ENCODE measurements around the gene GAK. TPM values are rescaled to one million over a fixed set of nuclear protein-coding genes. Genes with fewer than 3 reads are reported as not detected.

The GAK gene
- total and polyA plus RNA-seq, 2 of the 4 experiments (the other 2 are of a cell fraction) = 45.1 to 133 TPM

- BruUV-seq (replicated peaks) = no TSS peak
- ChIA-PET CTCF (interaction anchor here (1.2 kb wide), 1 partner anchor 40 kb away, joined by 3 read pairs; no protein-coding TSS in a partner anchor), POLR2A (ENCODE audit: unreplicated experiment) (no interaction called here)
- peak overlapping the region; percentile 81 for H3K4ac ChIP-seq (ENCODE audit: low read depth, low read length)
- H3K79me1 ChIP-seq (ENCODE audit: low read depth in 1 of 2, low read length in 2 of 2) = peaks cover 9 to 53% of the 10 kb centered on the region in 2 experiments
- dilution Hi-C loops (cut with HindIII; ENCODE audit: low sequenced_read_pairs, unreplicated experiment) = no loop called here
- peak overlapping the region; percentile 75; the same call in 1 of the 2 replicates for H3K23ac ChIP-seq (ENCODE audit: low read depth, low read length)
- no peak overlapping the region for H2BK20ac ChIP-seq (ENCODE audit: low read depth, low read length)
- H2BK120ac ChIP-seq (ENCODE audit: low read depth, low read length) = no peak overlapping the region
- peak overlapping the region; percentile 73 for H3K4me2 ChIP-seq (ENCODE audit: low read depth, low read length)
- H4K5ac ChIP-seq (ENCODE audit: low read depth, low read length) = peak overlapping the region; percentile 6
- ATAC-seq (ENCODE audit: low read depth) (peak; percentile 5), DNase-seq (peak; percentile 84)
- H3K27me3 ChIP-seq (ENCODE audit: control insufficient read depth, insufficient read depth, low read length) = no peaks in the 10 kb centered on the region
- in situ Hi-C loops (cut with MboI; ENCODE audit: low sequenced_read_pairs) = no loop called here
- H3K36me3 ChIP-seq (ENCODE audit: control insufficient read depth, insufficient read depth, low read length) = 0 out of 2 replicates have a peak, but pooled peaks cover 1% of the 10 kb centered on the region
- H4K20me1 ChIP-seq (ENCODE audit: insufficient read depth, low read length) = peaks cover 45% of the 10 kb centered on the region
- peak overlapping the region; percentile 86 for H2AK9ac ChIP-seq (replicated peaks; ENCODE audit: low read depth, low read length, poor library complexity)
- H4K91ac ChIP-seq (ENCODE audit: insufficient read depth, low read depth, low read length) = peak overlapping the region; percentile 52; the same call in 1 of the 2 replicates
- 4% methylated on average over 8 of the region's 31 CpGs; no CpG with 5 or more reads in 1 of the 2 experiments for WGBS, 2 experiments (ENCODE audit: extremely low coverage in 2 of 2, insufficient read length in 1 of 2)
- no peaks in the 10 kb centered on the region for H3K9me3 ChIP-seq (ENCODE audit: control insufficient read depth, insufficient read depth, low read length)
- H3K27ac ChIP-seq (ENCODE audit: insufficient read depth, low read length) = peak overlapping the region; percentile 85
- intact Hi-C loops (cut with micrococcal nuclease) = loop anchor here (10.0 kb wide), 1 partner anchor 147 kb away; no protein-coding TSS in a partner anchor
- H2AK5ac ChIP-seq (ENCODE audit: low read depth, low read length) = peak overlapping the region; percentile 82
- H2BK5ac ChIP-seq (ENCODE audit: low read depth, low read length, poor library complexity, severe bottlenecking) = peak overlapping the region; percentile 86
- peaks cover 11% of the 10 kb centered on the region for H3K4me1 ChIP-seq (ENCODE audit: control insufficient read depth, insufficient read depth, low read length)
- peaks cover 22% of the 10 kb centered on the region for H3K9me1 ChIP-seq (ENCODE audit: insufficient read depth, low read length)
- peak overlapping the region; percentile 89 for H3K9ac ChIP-seq (ENCODE audit: low read depth, low read length)
- peak overlapping the region; percentile 78 for H3K4me3 ChIP-seq (ENCODE audit: insufficient read depth, low read depth, low read length)
- H4K8ac ChIP-seq (ENCODE audit: low read depth in 2 of 2, low read length in 2 of 2) = peak overlapping the region; percentile 50 to 73; a peak in 2 of 4 replicates
- H2BK15ac ChIP-seq (ENCODE audit: low read depth, low read length) = no peak overlapping the region
- H3K56ac ChIP-seq (ENCODE audit: extremely low read depth, insufficient read depth, low read length) = 0 out of 2 replicates have a peak overlapping the region, but pooled peaks have one; percentile 32
- peak overlapping the region; percentile 94 for H2AFZ ChIP-seq (replicated peaks; ENCODE audit: low read length, poor library complexity)
- no peak overlapping the region for H3K18ac ChIP-seq (ENCODE audit: low read depth, low read length)
- peak overlapping the region; percentile 84 for H3K14ac ChIP-seq (replicated peaks; ENCODE audit: low read depth, low read length)
- TF ChIP-seq CHD1 (IDR thresholded peaks at IDR 0.05; ENCODE audit: low read depth, low read length) = no peak
- TF ChIP-seq CEBPB (IDR thresholded peaks at IDR 0.05; ENCODE audit: low read depth, low read length) = no peak; the same call in 1 of the 2 replicates
- TF ChIP-seq BHLHE40 (IDR thresholded peaks at IDR 0.05; ENCODE audit: low read depth, low read length) = peak; percentile 94
- TF ChIP-seq CTCF (conservative IDR thresholded peaks at IDR 0.05; ENCODE audit: low read depth, low read length) = no peak
- TF ChIP-seq MAZ (IDR thresholded peaks at IDR 0.05; ENCODE audit: borderline replicate concordance, low read depth, low read length) = no peak
- TF ChIP-seq MAFK (IDR thresholded peaks at IDR 0.05; ENCODE audit: low read depth, low read length) = peak; percentile 45; the same call in 1 of the 2 replicates
- TF ChIP-seq, protein P1, sequence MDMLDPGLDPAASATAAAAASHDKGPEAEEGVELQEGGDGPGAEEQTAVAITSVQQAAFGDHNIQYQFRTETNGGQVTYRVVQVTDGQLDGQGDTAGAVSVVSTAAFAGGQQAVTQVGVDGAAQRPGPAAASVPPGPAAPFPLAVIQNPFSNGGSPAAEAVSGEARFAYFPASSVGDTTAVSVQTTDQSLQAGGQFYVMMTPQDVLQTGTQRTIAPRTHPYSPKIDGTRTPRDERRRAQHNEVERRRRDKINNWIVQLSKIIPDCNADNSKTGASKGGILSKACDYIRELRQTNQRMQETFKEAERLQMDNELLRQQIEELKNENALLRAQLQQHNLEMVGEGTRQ (IDR thresholded peaks at IDR 0.05; ENCODE audit: low read depth, low read length) = 0 out of 2 replicates have a peak, but pooled peaks have one; percentile 46
- no peak for TF ChIP-seq FOS (IDR thresholded peaks at IDR 0.05; ENCODE audit: low read depth, low read length)
- no peak for TF ChIP-seq RCOR1 (IDR thresholded peaks at IDR 0.05; ENCODE audit: insufficient replicate concordance, low read length)
- no peak for TF ChIP-seq SMC3 (IDR thresholded peaks at IDR 0.05; ENCODE audit: low read depth, low read length)
- TF ChIP-seq POLR2A (IDR thresholded peaks at IDR 0.05; ENCODE audit: low read depth, low read length) = peak; percentile 80
- no peak for TF ChIP-seq MXI1 (IDR thresholded peaks at IDR 0.05; ENCODE audit: borderline replicate concordance, low read depth, low read length)
Observed at GRCh38 chr4:931194-931959, 739 bp downstream of the GAK start.

Measured in IMR-90 (cell line).